DOHH2 (cell line): ENCODE measurements around the gene CXCR5.

Source experiments
- H3F3A ChIP-seq: fragments of 200-600 bp; sonication (generic), shearing (Covaris generic); 2 replicates; pipeline ENCODE4 v1.6.0; 2016; ENCODE audit warnings: antibody characterized with exemption, mild to moderate bottlenecking; ENCODE audit not compliant: control insufficient read depth, insufficient read depth
- H3K27ac ChIP-seq: fragments of 200-600 bp; sonication (generic); 2 replicates; pipeline ENCODE4 v1.5.1; 2014; ENCODE audit warnings: low read depth, mild to moderate bottlenecking, low read length, moderate library complexity
- H3K27me3 ChIP-seq: fragments of 200-600 bp; sonication (generic); 2 replicates; pipeline ENCODE4 v1.6.1; 2014; ENCODE audit warnings: mild to moderate bottlenecking, low read length, mixed read lengths; ENCODE audit not compliant: control insufficient read depth
- H3K36me3 ChIP-seq: fragments of 200-600 bp; sonication (generic); 2 replicates; pipeline ENCODE4 v1.6.1; 2014; ENCODE audit warnings: mild to moderate bottlenecking, low read length, moderate library complexity, mixed read lengths; ENCODE audit not compliant: control insufficient read depth
- H3K4me1 ChIP-seq: fragments of 200-600 bp; sonication (generic); 2 replicates; pipeline ENCODE4 v1.6.1; 2014; ENCODE audit warnings: mild to moderate bottlenecking, low read length, mixed read lengths; ENCODE audit not compliant: control insufficient read depth
- H3K4me2 ChIP-seq: fragments of 200-600 bp; sonication (generic); 2 replicates; pipeline ENCODE4 v1.6.0; 2014; ENCODE audit warnings: mild to moderate bottlenecking, low read length, moderate library complexity
- H3K4me3 ChIP-seq: fragments of 200-600 bp; sonication (generic); 2 replicates; pipeline ENCODE4 v1.5.1; 2014; ENCODE audit warnings: mild to moderate bottlenecking, low read length, mixed read lengths
- H3K79me2 ChIP-seq: fragments of 200-600 bp; sonication (generic); 2 replicates; pipeline ENCODE4 v1.6.1; 2014; ENCODE audit warnings: mild to moderate bottlenecking, low read length, mixed read lengths; ENCODE audit not compliant: control insufficient read depth
- H3K9me2 ChIP-seq: fragments of 200-600 bp; sonication (generic); replicated peaks from 2 replicates; pipeline ENCODE4 v1.6.1; 2014; ENCODE audit warnings: mild to moderate bottlenecking, low read length, mixed read lengths; ENCODE audit not compliant: control insufficient read depth
- H3K9me3 ChIP-seq: fragments of 200-600 bp; sonication (generic); 2 replicates; pipeline ENCODE4 v1.6.1; 2014; ENCODE audit warnings: antibody characterized with exemption, low read length, mixed read lengths; ENCODE audit not compliant: control insufficient read depth, insufficient read depth
- H4K20me1 ChIP-seq: fragments of 200-600 bp; sonication (generic); 2 replicates; pipeline ENCODE4 v1.6.0; 2014; ENCODE audit warnings: low read depth, mild to moderate bottlenecking, antibody characterized with exemption, low read length, moderate library complexity; ENCODE audit not compliant: control insufficient read depth, insufficient read depth
- CTCF ChIP-seq: fragments of 200-600 bp; sonication (generic); IDR thresholded peaks from one replicate; pipeline ENCODE4 v1.5.1; 2014; ENCODE audit warnings: antibody characterized with exemption, mild to moderate bottlenecking, low read depth, low read length; ENCODE audit not compliant: poor library complexity, severe bottlenecking
- EZH2phosphoT487 ChIP-seq: fragments of 200-600 bp; sonication (generic); IDR thresholded peaks from 2 replicates; pipeline ENCODE4 v1.6.1; 2017; ENCODE audit warnings: borderline replicate concordance, mild to moderate bottlenecking, antibody characterized with exemption, low read length, moderate library complexity, mixed read lengths

The CXCR5 gene

GRCh38 chr11:118910309-118911112 lies 26.8 kb downstream of the CXCR5 start:
- Histone ChIP-seq H3K27me3 (no peaks in the 10 kb centered on the region), H3K79me2 (peaks cover 24% of the 10 kb centered on the region), H4K20me1 (no peaks in the 10 kb centered on the region), H3K9me3 (no peaks in the 10 kb centered on the region), H3K4me3 (no peak overlapping the region), H3K27ac (no peak overlapping the region), H3F3A (peaks cover 17% of the 10 kb centered on the region), H3K4me1 (peaks cover 85% of the 10 kb centered on the region), H3K9me2 (no peaks in the 10 kb centered on the region), H3K4me2 (peak overlapping the region; percentile 18; the same call in 1 of the 2 replicates), H3K36me3 (0 out of 2 replicates have a peak, but pooled peaks cover 3% of the 10 kb centered on the region)
- TF ChIP-seq CTCF (no peak), EZH2phosphoT487 (no peak)

GRCh38 chr11:118911113-118911879 lies 27.6 kb downstream of the CXCR5 start:
- Histone ChIP-seq H3K4me3 (peak overlapping the region; percentile 26; the same call in 1 of the 2 replicates), H3K9me2 (no peaks in the 10 kb centered on the region), H3F3A (peaks cover 15% of the 10 kb centered on the region)

More at GRCh38 chr11:118911113-118911879, 27.6 kb downstream of the CXCR5 start:
- Histone ChIP-seq H3K36me3 (0 out of 2 replicates have a peak, but pooled peaks cover 3% of the 10 kb centered on the region), H4K20me1 (no peaks in the 10 kb centered on the region), H3K79me2 (peaks cover 32% of the 10 kb centered on the region), H3K4me2 (peak overlapping the region; percentile 91), H3K27me3 (no peaks in the 10 kb centered on the region), H3K9me3 (no peaks in the 10 kb centered on the region), H3K4me1 (peaks cover 90% of the 10 kb centered on the region), H3K27ac (peak overlapping the region; percentile 54; the same call in 1 of the 2 replicates)
- TF ChIP-seq EZH2phosphoT487 (no peak), CTCF (no peak)
